SIG-M5 treated with dmso at 0.1 percent for 504 hours (cell line): ENCODE data around the gene RPL31.
A peak's percentile ranks its signal among the peaks of the same experiment; 100 is the strongest.

Experiments
- DNase-seq: peaks from one replicate; lab custom pipeline; 2025; ENCODE audit not compliant: unreplicated experiment; lab: John Stamatoyannopoulos, UW

The RPL31 gene

GRCh38 chr2:101001691-101002561, at the start of gene RPL31:
Gene RPL31 (plus strand): TSS chr2:101002289. CDS start chr2:101002702, 413 bp downstream.
- peak; percentile 98 for DNase-seq

DNA sequence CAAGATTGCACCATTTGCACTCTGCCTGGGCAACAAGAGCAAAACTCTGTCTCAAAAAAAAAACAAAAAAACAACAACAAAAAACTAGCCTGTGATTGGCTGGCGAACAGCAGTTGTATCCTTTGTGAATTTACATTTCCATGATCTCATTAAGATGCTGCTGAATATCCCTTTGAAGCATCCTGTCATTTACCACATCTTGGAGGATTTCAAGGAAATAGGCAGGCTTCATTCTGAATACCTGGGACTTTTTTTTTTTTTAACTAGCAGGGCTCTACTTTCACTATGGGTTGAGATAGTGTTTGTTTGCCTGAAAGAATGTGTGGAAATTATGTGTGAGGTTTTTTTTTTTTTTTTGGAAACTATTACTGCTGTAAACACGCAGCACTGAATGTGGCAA, 49.6 kb upstream of the RPL31 start:
- DNase-seq = no peak

DNA sequence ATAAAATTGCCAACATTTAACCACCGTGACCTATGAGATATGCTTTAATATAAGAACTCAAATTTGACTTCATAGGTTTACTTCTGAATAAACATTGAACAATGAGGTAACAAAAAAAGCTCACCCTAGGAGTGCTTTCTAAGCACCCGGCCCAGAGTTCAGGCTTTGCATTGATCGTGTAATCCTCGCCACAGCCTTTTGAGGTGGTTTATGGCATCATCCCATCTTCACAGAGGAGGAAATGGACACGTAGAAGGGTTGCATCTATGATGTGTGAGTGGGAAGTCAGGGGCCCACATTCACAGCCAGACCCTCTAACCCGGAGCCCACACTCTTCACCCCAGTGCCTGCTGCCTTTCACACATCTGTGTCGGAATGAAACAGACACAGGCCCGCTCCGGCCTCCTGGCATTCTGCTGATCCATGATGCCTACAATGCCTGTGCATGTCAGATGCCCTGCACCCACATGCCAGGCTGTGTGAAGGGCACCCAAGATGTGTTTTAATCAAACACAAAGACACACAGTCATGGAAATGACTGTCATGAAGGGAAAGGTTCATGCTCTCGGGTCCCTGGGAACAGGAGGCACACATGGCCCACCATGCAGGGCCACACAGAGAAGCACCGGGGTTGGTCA, 48.6 kb upstream of the RPL31 start:
- no peak for DNase-seq

DNA sequence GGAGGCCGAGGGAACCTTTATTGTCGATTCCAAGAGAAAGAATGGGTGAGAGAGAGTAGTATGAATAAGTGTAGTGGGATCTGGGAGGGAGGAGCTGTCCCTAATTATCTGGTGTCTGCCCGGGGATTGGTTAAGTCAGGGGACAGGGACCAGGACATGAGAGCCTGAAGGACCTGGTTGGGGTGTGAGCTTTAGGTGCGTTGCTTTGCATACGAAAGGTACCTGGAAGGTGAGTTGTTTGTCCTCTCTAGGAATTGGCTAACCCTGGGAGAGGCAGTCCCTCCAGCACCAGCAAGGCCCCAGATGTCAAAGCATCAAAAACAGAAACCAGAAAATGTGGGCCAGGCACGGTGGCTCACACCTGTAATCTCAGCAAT, 48.1 kb upstream of the RPL31 start:
- no peak for DNase-seq

- no peak for DNase-seq
Measured at GRCh38 chr2:100955226-100955625, 46.9 kb upstream of the RPL31 start.

DNA sequence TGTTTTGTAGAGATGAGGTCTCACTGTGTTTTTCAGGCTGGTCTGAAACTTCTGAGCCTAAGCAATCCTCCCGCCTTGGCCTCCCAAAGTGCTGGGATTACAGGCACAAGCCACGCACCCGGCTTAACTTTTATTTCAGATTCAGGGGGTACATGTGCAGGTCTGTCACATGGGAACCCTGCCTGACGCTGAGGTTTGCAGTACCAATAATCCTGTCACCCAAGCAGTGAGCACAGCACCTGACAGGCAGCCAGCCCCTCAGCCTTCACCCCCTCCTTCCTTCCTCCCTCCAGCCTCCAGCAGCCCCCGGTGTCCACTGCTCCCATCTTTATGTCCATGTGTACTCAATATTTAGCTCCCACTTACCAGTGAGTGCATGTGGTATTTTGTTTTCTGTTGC, 46.0 kb upstream of the RPL31 start:
- no peak for DNase-seq

- peak; percentile 25 for DNase-seq
Measured at GRCh38 chr2:100957996-100958653, 44.0 kb upstream of the RPL31 start.

GRCh38 chr2:100959225-100959880, 42.7 kb upstream of the RPL31 start:
- no peak for DNase-seq

- no peak for DNase-seq
Measured at GRCh38 chr2:100960688-100961087, 41.4 kb upstream of the RPL31 start.

DNA sequence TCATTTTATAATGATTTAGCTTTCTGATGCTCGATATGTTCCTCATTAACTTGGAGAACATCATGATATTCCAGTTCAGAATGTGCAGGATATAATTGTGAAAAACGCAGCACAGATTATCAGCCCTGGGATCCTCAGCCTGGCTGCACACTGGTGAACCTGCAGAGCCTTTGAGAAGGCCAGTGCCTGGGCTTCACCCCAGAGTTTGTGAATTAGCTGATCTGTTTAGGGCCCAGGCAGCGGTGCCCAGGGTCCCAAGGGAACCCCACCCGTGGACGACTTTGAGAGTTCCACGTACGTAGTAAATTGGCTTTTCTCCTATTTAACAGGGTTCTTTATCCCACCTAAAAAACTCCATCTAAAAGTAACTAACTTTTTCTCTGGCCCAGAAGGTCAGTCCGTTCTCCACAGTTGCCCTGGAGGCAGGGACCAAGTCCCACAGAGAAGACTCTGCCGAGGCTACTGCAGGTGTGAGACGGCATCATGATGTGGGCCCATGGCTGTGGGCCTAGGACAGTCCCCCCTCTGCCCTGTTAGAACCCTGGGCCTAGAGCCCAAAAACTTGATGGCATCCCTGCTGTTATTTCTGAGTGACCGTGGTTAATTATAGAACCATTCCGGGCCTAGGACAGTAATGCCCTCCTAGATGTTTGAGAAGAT, 39.6 kb upstream of the RPL31 start:
- no peak for DNase-seq

GRCh38 chr2:100963026-100963375, 39.1 kb upstream of the RPL31 start:
- DNase-seq = no peak

GRCh38 chr2:100964222-100964621, 37.9 kb upstream of the RPL31 start:
- DNase-seq = no peak

DNA sequence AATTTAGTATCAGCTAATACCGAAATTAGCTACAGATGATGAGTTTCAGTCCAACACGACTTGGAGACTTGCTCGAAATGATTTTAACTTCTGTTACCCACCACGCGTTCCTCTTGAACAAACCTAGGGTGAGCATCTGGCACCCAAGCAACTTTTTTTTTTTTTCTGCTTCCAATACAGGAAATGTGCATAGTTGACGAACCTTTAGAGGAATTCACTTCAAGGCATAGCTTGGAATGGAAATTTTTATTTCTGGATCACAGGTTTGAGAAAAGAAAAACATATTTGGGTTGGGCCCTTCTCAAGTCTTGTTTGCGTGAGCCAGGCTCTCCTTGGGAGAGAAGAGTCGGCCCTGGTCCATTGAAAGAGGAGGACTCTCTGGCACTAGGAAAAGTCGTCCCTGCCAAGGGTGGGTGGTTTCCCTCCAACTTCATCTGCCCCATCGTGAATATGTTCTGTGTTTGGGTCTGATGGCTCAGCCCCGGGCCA, 37.4 kb upstream of the RPL31 start:
- no peak for DNase-seq

GRCh38 chr2:100965596-100965995, 36.5 kb upstream of the RPL31 start:
- DNase-seq = no peak

DNA sequence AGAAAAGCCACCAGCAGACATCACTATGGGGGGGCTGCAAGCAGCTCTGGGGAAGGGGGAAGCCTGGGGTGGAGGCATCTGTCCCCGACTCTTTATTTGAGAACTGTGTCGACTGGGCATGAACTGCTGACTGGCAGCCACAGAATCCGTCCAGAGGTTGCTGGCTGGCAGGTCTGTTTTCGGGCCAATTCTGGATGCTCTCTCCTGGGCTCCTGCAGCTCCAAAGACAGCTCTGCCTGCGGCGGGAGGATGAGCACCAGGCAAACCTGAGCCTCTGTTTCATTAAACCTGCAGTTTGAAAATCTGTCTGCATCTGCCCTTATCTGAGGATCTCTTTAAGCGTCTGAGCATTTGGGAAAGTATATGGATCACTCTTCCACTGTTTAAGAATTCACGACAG, 34.4 kb upstream of the RPL31 start:
- DNase-seq = no peak

- no peak for DNase-seq
Measured at GRCh38 chr2:100968146-100969145, 33.6 kb upstream of the RPL31 start.

GRCh38 chr2:100969998-100970397, 32.1 kb upstream of the RPL31 start:
- no peak for DNase-seq

DNA sequence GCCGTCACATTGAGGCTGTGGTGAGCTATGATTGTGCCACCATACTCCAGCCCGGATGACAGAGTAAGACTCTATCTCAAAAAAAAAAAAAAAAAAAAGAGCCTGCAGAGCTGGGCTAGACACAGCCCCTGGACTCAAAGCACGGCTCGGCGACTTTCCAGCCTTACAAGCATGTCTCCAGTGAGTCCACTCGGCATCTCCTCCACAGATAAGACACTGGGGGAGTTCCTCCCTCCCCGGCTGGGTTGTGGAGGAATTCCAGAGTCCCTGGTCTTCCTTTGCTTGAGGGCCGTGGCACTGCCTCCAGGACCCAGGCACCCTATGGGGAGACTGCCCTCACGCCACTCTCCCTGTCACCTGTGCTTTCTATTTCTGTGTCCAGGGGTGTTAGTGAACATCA, 30.9 kb upstream of the RPL31 start:
- DNase-seq = no peak

DNA sequence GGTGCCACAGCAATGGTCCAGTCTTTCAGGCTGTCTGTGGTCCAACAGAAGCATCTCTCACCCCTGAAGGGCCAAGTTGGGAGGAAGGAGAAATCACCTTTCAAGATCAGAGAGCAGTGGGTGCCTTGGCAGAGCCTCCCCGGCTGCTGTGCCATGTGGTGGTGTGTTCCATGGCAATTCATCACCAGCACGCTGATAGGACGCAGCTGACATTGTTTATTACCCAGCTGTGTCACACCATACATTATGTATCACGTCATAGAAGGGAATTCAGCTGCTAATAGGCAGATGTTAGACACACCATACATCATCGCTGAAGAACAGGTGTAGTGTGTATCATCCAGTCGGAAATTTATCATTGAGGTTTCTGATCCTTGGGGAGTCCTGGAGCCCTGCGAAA, 29.6 kb upstream of the RPL31 start:
- DNase-seq = no peak
